GM21526 (cell line): ENCODE measurements around the gene OR8B4.
"Not testable (repeated sequence)": the region's sequence is repeated elsewhere in the genome, so short reads cannot be mapped to it uniquely, and the experiment has no call there.

Experiments
- ATAC-seq: cut with Tn5 transposase; IDR thresholded peaks from one replicate; pipeline ENCODE4 v1.9.1; 2021; ENCODE audit warnings: moderate library complexity; ENCODE audit not compliant: unreplicated experiment, low FRiP score

The OR8B4 gene

GRCh38 chr11:124415356-124415923, 9.2 kb downstream of the OR8B4 start:
- ATAC-seq = peak; percentile 63

GRCh38 chr11:124409906-124410305, 14.8 kb downstream of the OR8B4 start:
- ATAC-seq = no peak

GRCh38 chr11:124405581-124405980, 19.1 kb downstream of the OR8B4 start:
- ATAC-seq = no peak

DNA sequence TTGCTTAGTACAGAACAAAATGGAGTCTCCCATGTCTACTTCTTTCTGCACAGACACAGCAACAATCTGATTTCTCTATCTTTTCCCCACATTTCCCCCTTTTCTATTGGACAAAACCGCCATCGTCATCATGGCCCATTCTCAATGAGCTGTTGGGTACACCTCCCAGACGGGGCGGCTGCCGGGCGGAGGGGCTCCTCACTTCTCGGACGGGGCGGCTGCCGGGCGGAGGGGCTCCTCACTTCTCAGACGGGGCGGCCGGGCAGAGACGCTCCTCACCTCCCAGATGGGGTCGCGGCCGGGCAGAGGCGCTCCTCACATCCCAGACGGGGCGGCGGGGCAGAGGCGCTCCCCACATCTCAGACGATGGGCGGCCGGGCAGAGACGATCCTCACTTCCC, 21.5 kb downstream of the OR8B4 start:
- ATAC-seq = not testable (repeated sequence)

DNA sequence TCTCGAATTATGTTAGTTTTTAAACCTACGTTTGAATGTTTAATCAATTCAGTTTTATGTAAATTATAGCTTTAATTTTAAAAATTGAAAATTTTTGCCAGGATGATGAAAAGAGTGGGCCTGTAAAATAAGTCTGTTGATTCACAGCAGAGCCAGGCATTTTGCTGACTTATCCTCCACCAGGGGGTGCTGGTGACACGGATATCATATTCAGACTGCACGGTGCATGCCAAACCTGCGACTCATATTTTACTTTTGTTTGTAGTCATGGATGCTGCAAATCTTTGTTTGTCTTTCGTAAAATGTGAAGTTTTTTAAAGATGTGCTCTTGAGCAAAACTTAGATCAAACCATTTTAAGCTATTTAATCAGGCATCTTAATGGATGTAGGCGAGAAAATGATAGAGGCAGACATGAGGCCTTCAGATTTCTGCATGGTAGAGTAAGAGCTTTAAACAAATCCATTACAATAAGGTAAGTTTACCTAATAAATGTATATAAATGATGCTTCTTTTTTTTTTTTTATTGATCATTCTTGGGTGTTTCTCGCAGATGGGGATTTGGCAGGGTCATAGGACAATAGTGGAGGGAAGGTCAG, 22.2 kb downstream of the OR8B4 start:
- peak; percentile 92 for ATAC-seq

GRCh38 chr11:124398924-124399323, 25.7 kb downstream of the OR8B4 start, which contains the start of gene OR8B3:
Gene OR8B3 (minus strand): TSS chr11:124399024. CDS start chr11:124397351, 1,673 bp downstream.
- no peak for ATAC-seq

- not testable (repeated sequence) for ATAC-seq
Measured at GRCh38 chr11:124396847-124397246, 27.8 kb downstream of the OR8B4 start.

DNA sequence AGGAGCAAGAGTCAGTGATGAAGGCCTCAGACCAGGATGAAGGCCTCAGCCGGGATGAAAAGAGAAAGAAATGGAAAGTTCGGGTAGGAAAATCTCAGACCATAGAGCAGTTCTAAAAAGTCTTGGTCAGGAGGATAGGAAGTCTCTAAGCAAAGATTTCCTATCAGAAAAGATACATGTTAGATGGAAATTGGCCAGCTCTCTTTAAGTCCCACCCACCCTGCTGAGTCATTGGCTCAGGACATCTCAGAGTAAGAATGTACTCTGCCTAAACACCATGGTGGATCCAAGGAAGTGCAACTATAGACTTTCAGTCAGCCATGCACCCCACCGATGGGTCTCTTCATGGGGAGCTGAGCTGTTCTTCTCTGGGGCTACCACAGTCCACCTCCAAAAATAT, 30.3 kb downstream of the OR8B4 start:
- no peak for ATAC-seq

DNA sequence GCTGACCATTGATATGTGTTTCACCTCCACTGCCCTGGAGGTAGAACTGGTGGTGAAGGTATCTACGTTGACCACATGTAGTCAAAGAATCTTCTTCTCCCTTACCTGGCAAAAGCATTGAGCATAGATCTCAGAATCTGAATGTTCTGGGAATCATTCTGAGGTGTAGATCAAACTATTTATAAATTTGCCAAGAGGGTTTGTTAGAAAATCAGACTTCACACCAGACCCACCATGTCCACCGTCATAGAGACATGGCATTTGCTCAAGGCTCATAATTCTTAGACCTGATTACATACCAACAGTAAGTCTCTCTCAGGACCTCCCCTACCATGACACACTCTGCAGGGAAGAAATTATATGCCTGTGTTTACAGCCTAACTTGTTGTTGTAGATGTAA, 40.3 kb downstream of the OR8B4 start, which contains the start of gene OR8B2:
Gene OR8B2 (minus strand): TSS at position 101 of the 400 bp plus-strand sequence. CDS start 1,156 bp downstream, outside the sequence.
- no peak for ATAC-seq

DNA sequence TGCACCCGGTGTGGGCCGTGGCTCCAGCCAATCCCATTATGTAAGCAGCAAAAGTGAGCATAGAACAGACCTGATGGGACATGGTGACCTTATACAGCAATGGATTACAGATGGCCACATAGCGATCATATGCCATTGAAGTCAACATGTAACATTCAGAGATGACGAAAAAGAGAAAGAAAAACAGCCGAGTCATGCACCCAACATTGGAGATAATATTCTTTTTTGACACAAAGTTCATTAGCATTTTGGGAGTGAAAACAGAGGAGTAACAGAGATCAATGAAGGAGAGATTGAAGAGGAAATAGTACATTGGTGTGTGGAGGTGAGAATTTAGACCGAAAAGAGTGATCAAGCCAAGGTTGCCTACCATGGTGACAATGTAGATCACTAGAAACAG, 41.8 kb downstream of the OR8B4 start:
- ATAC-seq = not testable (repeated sequence)

DNA sequence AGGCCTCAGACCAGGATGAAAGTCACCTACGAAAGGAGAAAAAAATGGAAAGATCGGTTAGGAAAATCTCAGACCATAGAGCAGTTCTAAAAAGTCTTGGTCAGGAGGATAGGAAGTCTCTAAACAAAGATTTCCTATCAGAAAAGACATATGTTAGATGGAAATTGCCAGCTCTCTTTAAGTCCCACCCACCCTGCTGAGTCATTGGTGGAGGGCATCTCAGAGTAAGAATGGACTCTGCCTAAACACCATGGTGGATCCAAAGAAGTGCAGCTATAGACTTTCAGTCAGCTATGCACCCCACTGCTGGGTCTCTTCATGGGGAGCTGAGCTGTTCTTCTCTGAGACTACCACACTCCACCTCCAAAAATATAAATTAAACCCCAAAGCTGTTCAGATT, 44.1 kb downstream of the OR8B4 start:
- no peak for ATAC-seq

GRCh38 chr11:124376280-124376679, 48.4 kb downstream of the OR8B4 start:
- no peak for ATAC-seq
